Activated naive CD4-positive, alpha-beta T cell (primary cell): ENCODE results near the gene HHEX.
A peak's percentile ranks its signal among the peaks of the same experiment; 100 is the strongest.

Source experiments
- DNase-seq, 4 experiments: peaks; one replicate each; lab custom pipeline; 2025; lab: John Stamatoyannopoulos, UW

The HHEX gene

GRCh38 chr10:92692697-92693533, 3.2 kb downstream of the HHEX start:
- no peak for DNase-seq

DNA sequence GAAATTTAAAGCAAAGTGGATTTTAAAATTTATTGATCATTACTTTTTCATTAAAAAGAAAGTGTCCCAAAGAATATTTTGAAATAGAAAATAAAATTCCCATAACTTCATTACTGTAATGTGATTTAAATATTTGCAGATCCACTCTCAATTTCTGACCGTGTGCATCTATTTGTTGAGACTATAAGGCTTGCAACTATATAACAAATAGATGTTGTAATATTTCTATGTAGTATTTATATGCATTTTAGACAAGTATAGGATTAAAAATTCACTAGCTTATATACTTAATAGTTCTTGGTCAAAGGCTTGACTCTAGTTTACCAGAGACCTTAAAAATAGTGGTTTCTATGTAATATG, 3.8 kb downstream of the HHEX start:
- DNase-seq, result no peak

DNA sequence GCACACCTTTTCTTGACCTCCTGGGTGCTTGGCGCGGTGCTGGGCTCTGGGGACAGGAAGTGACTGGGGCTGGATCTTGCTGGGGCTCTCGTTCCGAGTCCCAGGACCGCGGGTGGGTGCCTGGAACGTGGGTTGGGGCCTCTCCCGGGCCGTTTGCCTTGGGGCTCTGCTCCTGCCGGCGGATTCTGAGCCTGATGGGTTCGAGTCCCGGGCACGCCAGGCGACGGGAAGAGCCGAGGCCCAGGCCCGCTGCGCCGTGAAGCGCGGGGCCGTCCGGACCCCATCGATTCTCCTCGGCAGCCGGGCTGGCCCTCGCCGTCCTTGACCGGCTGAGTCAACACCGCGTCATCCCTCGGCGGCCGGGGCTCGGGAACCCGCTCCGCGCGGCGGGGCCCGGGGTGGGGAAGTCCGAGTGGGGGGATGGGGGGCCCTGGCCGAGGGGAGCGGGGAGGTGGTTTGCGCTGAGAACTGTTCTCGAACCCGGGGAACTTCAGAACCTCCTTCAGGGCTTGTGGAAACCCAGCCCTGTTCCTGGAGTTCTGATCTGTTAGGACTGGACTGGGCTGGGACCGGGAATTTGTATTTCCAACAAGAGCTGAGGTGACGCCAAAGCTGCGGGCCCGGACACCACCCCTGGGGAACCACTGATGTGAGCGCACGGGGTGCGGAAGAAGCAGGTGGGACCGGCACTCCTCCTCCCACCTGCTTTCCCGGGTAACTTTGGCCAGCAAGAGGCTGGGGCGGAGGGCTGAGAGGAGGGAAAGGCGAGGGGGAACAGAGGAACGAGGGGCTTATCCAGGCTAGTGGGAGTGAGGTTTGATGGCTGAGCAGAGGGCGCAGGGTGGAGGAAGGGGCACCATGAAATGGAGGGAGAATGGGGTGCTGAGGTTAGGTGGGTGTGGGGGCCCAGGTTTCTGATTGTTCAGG, 6.2 kb downstream of the HHEX start:
- no peak for DNase-seq

- DNase-seq, result no peak
These were observed 7.0 kb downstream of the HHEX start for GRCh38 chr10:92696606-92697383.

GRCh38 chr10:92697663-92698511, 8.1 kb downstream of the HHEX start:
- DNase-seq, result no peak

GRCh38 chr10:92699193-92699517, 9.4 kb downstream of the HHEX start:
- no peak for DNase-seq

DNA sequence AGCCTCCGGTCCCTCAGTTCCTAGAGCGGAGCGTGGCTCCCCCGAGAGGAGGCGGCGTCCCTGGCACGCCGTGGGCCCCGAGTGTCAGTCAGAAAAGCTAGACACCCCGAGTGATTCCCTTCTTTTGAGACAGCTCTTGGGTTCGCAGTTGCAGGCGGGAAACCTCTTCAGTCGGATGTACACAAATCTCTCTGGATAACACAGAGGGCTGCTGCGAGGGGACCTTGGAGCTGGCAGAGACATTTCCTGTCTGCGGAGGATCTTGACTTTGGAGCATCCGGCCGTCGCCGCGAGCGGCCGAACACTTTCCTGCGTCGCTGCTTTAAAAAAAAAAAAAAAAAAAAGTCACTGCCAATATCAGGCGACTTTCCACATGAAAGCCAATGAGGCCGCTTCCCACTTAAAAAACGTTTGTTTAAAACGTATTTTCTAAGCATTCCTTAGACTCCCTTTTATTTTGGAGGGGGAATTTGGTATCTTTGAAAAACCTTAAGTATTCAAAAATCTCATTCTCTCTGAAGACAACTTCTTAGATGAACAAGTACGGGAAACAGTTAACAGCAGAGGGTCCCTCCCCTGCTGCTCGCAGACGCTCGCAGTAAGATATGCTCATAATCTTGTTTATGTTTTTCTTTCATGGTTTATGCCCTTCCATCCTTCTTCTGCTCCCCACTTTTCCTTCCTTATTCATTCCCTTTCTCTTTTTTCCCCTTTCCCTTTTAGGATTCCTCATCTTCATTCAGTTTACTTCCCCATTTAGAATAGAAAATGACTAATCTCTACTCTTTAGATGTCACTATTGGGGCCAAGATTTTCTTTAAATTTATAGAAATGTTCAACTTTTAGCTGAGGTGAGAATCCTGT, 10.0 kb downstream of the HHEX start:
- peak in 1 of 4 experiments; percentile 7 for DNase-seq

GRCh38 chr10:92702301-92702916, 12.7 kb downstream of the HHEX start:
- DNase-seq, result no peak

DNA sequence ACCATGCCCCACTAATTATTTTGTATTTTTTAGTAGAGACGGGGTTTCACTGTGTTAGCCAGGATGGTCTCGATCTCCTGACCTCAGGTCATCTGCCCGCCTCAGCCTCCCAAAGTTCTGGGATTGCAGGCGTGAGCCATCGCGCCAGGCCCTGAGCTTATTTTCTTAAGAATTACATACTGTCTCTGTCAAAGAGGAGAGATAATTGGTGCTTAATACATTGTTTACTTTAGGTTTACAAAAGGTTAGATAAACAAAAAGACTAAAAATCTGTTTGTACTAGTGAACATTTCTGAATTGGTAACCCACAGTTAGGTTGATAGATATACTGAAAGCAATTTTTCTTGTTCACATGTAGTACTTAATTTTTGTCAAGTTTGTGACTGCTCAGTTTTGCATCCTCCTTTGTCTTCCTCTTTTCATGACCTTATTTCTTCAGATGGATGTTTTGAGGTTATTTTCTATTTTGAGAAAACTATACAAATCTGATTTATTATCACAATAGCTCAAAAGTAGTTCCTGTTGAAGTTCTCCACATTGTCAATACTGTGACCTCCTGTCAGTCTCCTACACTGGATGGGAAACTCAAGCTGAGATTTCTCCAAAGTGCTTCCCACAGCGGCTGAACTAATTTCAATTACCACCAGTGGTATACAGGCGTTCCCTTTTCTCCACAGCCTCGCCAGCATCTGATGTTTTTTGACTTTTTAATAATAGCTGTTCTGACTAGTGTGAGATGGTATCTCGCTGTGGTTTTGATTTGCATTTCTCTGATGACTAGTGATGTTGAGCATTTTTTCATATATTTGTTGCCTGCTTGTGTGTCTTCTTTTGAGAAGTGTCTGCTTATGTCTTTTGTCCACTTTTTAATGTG, 22.5 kb downstream of the HHEX start:
- DNase-seq, result no peak

GRCh38 chr10:92714152-92714845, 24.5 kb downstream of the HHEX start:
- DNase-seq, result no peak

GRCh38 chr10:92714872-92715271, 25.1 kb downstream of the HHEX start:
- DNase-seq, result no peak

GRCh38 chr10:92719991-92720830, 30.5 kb downstream of the HHEX start:
- DNase-seq, result no peak

- no peak for DNase-seq
These were observed 31.0 kb downstream of the HHEX start for GRCh38 chr10:92720831-92721165.

- DNase-seq, result no peak
These were observed 32.6 kb downstream of the HHEX start for GRCh38 chr10:92722349-92722748.

GRCh38 chr10:92727141-92727540, 37.4 kb downstream of the HHEX start:
- no peak for DNase-seq

DNA sequence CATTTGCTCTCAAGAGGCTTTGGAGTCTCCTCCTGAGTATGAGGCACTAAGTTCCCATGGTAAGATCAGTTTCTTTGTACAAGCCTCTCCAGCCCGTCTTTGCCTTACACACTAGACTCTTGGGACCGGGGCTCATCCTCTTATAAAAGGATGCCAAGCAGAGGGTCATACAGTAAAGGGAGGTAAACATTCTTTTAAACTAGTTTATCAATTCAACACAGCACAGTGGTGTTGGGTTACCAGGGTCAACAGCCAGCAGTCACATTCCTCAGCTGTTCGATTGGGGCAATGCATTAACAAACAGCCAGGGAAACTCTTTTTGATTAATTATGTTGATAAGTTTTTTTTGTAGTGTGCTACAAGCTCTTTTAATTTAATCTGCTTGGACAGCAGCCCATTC, 37.8 kb downstream of the HHEX start:
- DNase-seq, result no peak

DNA sequence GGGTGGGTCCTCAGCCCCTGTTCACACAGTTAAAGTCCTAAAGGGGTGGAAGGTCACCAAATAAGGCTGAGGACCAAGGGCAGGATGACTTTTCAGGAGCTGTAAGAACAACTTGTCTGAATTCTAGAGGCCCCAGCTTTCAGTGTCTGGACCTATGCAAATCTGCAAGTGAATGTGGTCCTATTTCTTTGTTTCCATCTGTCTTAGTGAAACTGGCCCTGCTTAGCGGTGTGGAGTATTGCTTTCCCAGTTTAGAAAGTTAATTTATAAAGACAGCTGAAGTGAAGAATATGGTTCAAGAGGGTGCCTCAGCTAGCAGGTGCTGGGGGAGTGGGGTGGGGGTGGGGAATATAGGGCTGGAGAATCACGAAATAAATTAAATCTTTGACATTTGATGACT, 40.1 kb downstream of the HHEX start:
- no peak for DNase-seq

DNA sequence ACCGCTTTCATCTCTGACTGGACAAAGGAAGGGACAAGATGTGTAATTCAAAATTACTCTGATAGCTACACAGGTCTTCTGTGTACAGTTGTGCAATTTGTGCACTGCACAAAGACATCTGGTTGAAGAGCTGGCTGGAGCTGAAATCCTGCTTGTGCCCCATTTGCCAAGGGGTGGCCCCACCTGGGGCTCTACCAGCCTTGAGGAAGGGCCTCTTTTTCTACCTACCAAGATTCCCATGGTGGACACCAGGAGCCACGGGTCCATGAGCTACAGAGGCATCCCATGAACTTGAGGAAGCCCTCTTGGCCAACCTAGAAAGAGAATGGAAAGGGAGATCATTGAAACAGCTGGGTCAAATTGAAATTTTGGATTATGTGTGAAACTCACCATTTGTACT, 43.2 kb downstream of the HHEX start:
- DNase-seq, result no peak
